Measurements from ENCODE around the gene ALG1.

ALG1 gene

DNA sequence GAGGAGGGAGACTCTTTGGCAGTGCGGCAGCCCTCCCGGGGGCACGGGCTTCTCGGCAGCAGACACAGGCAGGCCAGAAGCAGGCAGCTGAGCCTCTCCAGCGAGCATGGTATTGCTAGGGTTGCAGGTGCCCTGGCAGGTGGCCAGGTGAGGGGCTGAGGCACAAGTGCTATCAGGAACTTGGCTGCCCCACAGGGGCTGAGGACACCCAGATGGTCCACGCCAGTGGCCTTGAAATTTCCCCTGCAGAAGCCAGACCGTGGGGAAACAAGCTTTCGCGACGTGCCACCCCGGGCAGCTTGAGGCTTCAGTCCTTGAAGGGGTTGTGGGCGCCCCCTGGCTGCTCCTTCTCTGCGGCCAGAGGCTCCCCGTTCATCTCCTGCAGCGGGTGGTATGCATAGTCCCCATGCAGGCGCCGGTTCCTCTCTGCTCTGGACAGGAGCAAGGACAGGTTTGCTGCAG is 46.4 kb upstream of the ALG1 start:
- TF ChIP-seq CTCF (IDR thresholded peaks at IDR 0.05; ENCODE audit: insufficient read depth, low read length, poor library complexity, severe bottlenecking) (no peak), EZH2phosphoT487 (conservative IDR thresholded peaks at IDR 0.05; ENCODE audit: low read length) (no peak)
- Histone ChIP-seq H3K9me3 (ENCODE audit: insufficient read depth, low read length) (no peaks in the 10 kb centered on the region), H3K27me3 (ENCODE audit: low read length) (no peaks in the 10 kb centered on the region), H2AFZ (ENCODE audit: low read depth, low read length, severe bottlenecking) (no peak overlapping the region), H3K9me2 (replicated peaks; ENCODE audit: insufficient read depth, low read length) (no peaks in the 10 kb centered on the region), H3F3A (ENCODE audit: insufficient read depth) (no peaks in the 10 kb centered on the region), H3K4me3 (ENCODE audit: insufficient read depth, low read length, poor library complexity, severe bottlenecking) (no peak overlapping the region), H3K4me2 (ENCODE audit: low read depth, low read length, poor library complexity, severe bottlenecking) (no peak overlapping the region), H3K9ac (ENCODE audit: low read length) (no peak overlapping the region), H3K36me3 (ENCODE audit: low read length) (no peaks in the 10 kb centered on the region), H3K27ac (ENCODE audit: low read depth, low read length) (no peak overlapping the region), H3K79me2 (ENCODE audit: insufficient read depth, low read length) (no peaks in the 10 kb centered on the region), H4K20me1 (ENCODE audit: low read depth, low read length) (no peaks in the 10 kb centered on the region)

GRCh38 chr16:5026664-5027063 is 45.0 kb upstream of the ALG1 start:
- Histone ChIP-seq H3K36me3 (ENCODE audit: low read length) (no peaks in the 10 kb centered on the region), H3K9me3 (ENCODE audit: insufficient read depth, low read length) (no peaks in the 10 kb centered on the region), H3K9me2 (replicated peaks; ENCODE audit: insufficient read depth, low read length) (no peaks in the 10 kb centered on the region), H2AFZ (ENCODE audit: low read depth, low read length, severe bottlenecking) (no peak overlapping the region), H3K27me3 (ENCODE audit: low read length) (no peaks in the 10 kb centered on the region), H3K9ac (ENCODE audit: low read length) (no peak overlapping the region), H3K4me3 (ENCODE audit: insufficient read depth, low read length, poor library complexity, severe bottlenecking) (no peak overlapping the region), H3K27ac (ENCODE audit: low read depth, low read length) (no peak overlapping the region), H3F3A (ENCODE audit: insufficient read depth) (no peaks in the 10 kb centered on the region), H4K20me1 (ENCODE audit: low read depth, low read length) (no peaks in the 10 kb centered on the region), H3K79me2 (ENCODE audit: insufficient read depth, low read length) (no peaks in the 10 kb centered on the region), H3K4me2 (ENCODE audit: low read depth, low read length, poor library complexity, severe bottlenecking) (no peak overlapping the region)
- TF ChIP-seq EZH2phosphoT487 (conservative IDR thresholded peaks at IDR 0.05; ENCODE audit: low read length) (no peak), CTCF (IDR thresholded peaks at IDR 0.05; ENCODE audit: insufficient read depth, low read length, poor library complexity, severe bottlenecking) (no peak)

DNA sequence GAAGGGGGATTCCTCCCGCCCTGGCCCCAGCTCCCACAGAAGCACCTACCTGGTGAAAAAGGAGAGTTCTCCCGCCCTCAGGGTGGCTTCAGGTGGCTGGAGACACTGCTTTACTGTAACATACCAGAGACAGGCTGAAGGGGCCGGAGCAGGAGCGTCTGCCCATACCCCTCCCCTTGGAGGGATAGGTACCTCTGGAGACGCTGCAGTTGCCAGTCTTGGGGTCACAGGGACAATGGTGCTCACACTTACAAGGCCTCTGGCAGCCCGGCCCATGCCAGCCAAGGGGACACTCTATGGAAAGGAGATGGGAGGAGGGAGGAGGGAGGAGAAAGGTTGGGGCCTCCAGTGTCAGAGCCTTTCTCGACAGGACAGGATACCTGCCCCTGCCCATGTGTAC is 44.6 kb upstream of the ALG1 start:
- H3K27me3 ChIP-seq (ENCODE audit: low read length), result no peaks in the 10 kb centered on the region
- no peak for TF ChIP-seq EZH2phosphoT487 (conservative IDR thresholded peaks at IDR 0.05; ENCODE audit: low read length)
- TF ChIP-seq CTCF (IDR thresholded peaks at IDR 0.05; ENCODE audit: insufficient read depth, low read length, poor library complexity, severe bottlenecking), result no peak
- no peak overlapping the region for H2AFZ ChIP-seq (ENCODE audit: low read depth, low read length, severe bottlenecking)
- no peaks in the 10 kb centered on the region for H3K36me3 ChIP-seq (ENCODE audit: low read length)
- H4K20me1 ChIP-seq (ENCODE audit: low read depth, low read length), result no peaks in the 10 kb centered on the region
- no peaks in the 10 kb centered on the region for H3K9me2 ChIP-seq (replicated peaks; ENCODE audit: insufficient read depth, low read length)
- no peak overlapping the region for H3K27ac ChIP-seq (ENCODE audit: low read depth, low read length)
- H3F3A ChIP-seq (ENCODE audit: insufficient read depth), result no peaks in the 10 kb centered on the region
- H3K4me2 ChIP-seq (ENCODE audit: low read depth, low read length, poor library complexity, severe bottlenecking), result no peak overlapping the region
- H3K9me3 ChIP-seq (ENCODE audit: insufficient read depth, low read length), result no peaks in the 10 kb centered on the region
- no peak overlapping the region for H3K4me3 ChIP-seq (ENCODE audit: insufficient read depth, low read length, poor library complexity, severe bottlenecking)
- no peaks in the 10 kb centered on the region for H3K79me2 ChIP-seq (ENCODE audit: insufficient read depth, low read length)
- H3K9ac ChIP-seq (ENCODE audit: low read length), result no peak overlapping the region

Data from SU-DHL-6 (cell line).